Measurements from ENCODE around the gene ST6GALNAC2.

ST6GALNAC2 gene

GRCh38 chr17:76556765-76557367 lies 28.8 kb downstream of the ST6GALNAC2 start:
- peak; percentile 58 for DNase-seq (ENCODE audit: low spot score)

GRCh38 chr17:76554131-76554530 lies 31.5 kb downstream of the ST6GALNAC2 start:
- DNase-seq (ENCODE audit: low spot score): no peak

- DNase-seq (ENCODE audit: low spot score): no peak
Measured at GRCh38 chr17:76553178-76553908, 32.3 kb downstream of the ST6GALNAC2 start.

DNA sequence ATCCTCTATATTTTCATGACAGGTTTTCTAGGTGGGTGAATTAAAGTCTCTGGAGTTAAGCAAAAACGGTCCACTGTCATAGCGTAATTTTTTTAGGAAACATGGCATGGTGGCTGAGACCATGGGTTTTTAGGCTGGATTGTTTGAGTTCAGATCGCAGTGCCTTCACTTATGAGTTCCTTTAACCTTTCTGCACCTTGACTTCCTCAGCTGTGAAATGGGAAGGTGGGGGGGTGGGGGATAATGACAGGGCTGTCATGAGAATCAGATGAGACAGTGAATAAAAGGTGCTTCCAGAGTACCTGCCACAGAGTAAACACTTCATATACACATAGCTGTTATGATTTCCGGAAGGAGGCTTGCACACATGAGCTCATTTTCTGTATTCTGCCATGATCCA lies 34.0 kb downstream of the ST6GALNAC2 start:
- DNase-seq (ENCODE audit: low spot score): no peak

DNA sequence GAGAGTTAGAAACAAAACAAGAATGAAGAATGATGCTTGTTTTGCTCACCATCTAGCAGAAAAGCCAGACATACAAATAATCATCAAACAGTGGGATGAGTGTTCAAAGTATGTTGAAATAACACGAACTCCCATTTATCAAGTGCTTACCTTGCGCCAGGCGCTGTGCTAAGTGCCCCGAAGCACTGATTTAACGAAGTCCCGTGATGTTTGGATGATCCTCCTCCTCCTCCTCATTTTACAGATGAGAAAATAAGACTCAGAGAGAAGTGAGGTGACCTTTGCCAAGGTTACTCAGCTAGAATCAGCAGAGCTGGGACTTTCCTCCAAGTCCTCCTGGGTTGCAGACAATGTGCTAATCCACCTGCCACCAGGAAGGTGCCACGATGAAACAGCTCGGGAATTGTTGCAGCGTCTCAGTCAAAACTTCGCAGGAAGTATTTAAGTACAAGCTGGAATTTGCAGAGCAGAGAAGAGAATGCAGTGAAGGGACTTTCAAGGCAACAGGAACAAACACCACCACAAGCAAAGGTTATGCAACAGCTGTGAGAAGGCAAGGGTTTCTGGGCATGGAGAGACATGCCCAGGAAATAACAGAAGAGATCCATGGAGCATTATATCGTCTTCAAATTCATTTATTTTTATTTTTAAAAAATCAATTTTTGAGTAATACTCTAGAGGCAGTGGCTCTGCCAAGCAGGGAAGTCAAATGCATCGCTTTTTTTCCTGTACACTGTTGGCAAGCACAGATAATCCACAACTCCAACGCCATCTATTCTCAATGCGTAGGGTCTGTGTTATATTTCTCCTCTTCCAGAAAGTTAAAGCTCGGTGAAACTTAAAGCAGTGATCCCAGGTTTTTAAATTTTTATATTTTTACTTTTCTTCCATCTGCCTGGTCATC lies 34.7 kb downstream of the ST6GALNAC2 start:
- peak; percentile 58 for DNase-seq (ENCODE audit: low spot score)

GRCh38 chr17:76549539-76549938 lies 36.1 kb downstream of the ST6GALNAC2 start:
- DNase-seq (ENCODE audit: low spot score): no peak

- DNase-seq (ENCODE audit: low spot score): no peak
Measured at GRCh38 chr17:76549215-76549518, 36.5 kb downstream of the ST6GALNAC2 start.

DNA sequence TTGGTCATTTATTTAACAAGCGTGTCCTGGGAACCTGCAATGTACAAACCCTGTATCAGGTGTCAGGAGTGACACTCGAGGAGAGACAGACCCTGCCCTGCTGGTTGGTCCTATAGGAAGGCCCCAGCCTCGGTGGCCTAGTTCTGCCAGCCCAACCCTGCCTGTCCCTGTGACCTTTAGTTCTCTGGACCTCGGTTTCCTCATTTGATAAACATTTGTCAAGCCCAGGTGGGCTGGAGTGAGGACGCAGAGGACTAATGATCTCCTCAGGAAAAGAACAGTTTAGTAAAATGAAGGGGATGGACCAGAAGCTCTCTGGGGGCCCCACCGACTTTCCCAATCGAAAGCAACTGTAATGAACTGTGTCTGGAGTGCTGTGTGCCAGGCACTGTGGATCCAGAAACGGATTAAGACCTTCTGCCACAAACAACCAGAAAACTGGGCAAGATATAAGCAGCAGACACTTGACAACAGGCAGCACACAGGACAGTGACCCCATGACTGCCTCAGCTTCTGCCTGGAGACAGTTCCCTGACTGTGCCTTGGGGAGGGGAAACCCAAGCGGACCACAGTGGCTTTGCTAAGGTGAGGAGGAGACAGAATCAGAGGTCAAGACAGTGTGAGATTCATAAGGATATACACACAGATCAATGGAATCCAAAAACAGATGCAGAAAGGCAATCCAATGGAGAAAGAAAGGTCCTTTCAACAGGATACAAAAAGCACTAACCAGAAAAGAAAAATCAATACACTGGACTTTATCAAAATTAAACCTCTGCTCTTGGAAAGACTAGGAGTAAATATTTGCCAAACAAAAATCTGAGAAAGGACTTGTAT lies 37.1 kb downstream of the ST6GALNAC2 start:
- DNase-seq (ENCODE audit: low spot score): no peak

GRCh38 chr17:76547642-76548202 lies 37.9 kb downstream of the ST6GALNAC2 start:
- no peak for DNase-seq (ENCODE audit: low spot score)

- peak; percentile 73 for DNase-seq (ENCODE audit: low spot score)
Measured at GRCh38 chr17:76547183-76547641, 38.4 kb downstream of the ST6GALNAC2 start.

GRCh38 chr17:76546556-76547182 lies 39.0 kb downstream of the ST6GALNAC2 start:
- DNase-seq (ENCODE audit: low spot score): no peak

DNA sequence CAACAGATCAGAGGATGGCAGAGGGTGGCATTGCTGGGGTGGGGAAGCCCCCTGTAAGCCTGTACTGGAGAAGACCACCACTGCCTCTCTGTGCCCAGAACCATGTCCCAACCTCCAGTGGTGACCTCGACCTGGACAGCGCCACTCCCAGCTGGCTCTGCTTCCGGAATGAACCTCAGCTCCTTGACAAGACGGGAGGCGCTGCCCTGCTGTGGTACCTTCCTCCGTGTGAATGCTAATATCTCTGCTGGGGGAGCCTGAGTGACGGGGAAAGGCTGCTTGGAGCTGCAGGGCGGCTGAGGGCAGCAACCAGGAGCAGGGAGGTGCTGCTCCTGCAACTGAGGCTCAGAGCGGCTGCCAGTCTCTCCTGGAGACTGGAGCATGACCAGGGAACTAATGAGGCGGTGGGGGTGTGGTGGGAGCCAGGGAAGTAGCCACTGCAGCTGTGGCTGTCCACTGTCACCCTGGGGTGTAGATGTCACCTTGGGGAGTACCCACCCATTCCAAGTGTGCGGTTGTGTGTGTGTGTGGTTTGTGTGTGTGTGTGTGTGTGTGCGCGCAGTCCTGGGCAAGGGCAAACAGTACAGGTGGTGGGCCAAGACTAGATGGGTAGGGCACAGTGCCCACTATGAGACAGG lies 39.6 kb downstream of the ST6GALNAC2 start:
- DNase-seq (ENCODE audit: low spot score): no peak

GRCh38 chr17:76544546-76545365 lies 40.9 kb downstream of the ST6GALNAC2 start:
- DNase-seq (ENCODE audit: low spot score): no peak

GRCh38 chr17:76543826-76544545 lies 41.7 kb downstream of the ST6GALNAC2 start:
- no peak for DNase-seq (ENCODE audit: low spot score)

DNA sequence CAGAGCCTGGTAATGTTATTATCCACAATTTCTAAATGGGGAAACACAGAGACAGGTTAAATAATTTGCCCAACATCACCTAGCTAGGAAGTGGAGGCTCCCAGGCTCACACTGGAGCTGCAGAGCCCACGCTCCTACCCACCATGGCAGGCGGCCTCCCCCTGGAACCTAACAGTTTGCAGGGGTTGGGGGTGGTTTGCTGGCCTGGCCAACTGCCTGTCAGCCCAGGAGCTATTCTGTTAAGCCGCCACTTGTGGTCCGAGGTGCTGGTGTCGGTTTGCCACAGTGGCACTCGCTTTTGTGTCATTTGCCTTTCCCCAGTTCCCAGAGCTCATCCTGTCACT lies 42.2 kb downstream of the ST6GALNAC2 start:
- no peak for DNase-seq (ENCODE audit: low spot score)

DNA sequence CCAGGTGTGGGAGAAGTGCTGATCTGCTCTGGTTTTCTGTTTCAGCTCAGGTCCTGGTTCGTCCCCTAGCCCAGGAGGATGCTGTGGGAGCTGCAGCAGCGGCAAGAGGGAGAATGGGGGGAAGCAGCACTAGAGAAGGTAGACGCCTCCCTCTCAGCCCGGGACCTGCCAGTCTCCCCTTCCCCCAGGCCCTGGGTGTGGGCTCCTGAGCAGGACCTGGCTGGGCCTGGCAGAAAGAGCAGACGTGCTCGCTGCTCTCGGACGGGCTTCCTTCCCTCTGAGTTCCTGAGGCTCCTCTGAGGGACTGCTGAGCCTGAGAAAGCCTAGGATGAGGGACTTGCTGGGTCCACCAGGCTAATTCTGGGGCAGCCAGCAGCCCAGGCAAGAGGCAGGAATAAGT lies 42.7 kb downstream of the ST6GALNAC2 start:
- no peak for DNase-seq (ENCODE audit: low spot score)

DNA sequence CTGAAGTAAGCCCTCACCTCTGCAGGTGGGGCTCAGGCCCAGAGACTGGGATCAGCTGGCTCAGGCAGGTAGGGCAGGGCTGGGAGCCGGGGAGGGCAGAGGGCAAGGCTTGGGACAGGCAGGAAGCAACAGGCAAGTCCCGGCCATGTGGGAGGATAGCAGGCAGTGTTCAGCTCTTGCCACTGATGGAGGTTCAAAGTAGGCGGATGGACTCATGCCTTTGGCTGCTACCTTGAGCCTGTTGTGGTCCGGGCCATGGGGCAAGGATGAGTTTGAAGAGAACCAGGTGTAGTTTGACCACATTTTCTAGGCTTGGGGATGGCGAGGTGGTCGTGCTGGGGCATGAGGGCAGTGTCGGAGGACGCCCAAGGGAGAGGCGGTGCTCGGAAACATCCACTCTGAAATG lies 43.1 kb downstream of the ST6GALNAC2 start:
- DNase-seq (ENCODE audit: low spot score): no peak

DNA sequence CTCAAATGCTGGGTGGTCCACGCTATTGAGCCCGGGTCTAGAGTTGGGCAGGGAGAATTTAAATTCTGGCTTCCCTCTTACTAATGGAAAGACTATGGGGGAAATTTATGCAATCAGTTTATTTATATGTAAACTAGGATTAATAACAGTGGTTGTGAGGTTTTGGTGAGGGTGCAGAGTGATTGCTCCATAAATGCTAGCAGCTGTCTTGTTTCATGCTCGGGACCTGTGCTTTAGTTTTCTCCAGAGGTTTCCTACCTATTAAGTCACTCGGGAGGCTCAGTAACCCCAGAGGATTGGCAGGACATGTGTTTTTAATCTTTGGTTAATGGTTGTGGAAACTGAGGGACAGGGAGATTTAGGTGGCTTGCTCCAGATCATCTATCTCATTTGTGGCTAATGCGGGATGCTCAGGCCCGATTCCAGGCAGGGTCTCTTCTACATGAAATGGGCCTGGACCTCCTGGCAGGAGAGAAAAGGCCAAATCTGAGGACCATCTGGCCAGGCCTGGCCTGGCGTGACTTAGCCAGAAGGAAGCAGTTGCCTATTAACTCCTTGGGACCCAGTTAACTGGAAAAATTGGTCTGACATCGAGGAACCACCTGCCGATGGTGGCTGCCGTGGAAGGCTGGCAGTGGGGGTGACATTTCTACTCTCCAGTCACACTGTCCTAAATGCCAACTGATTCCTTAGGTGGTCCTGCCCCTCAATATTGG lies 43.8 kb downstream of the ST6GALNAC2 start:
- DNase-seq (ENCODE audit: low spot score): no peak

All from GM03348 (cell line).